Ishikawa (cell line): ENCODE measurements around the gene KRTAP4-3.
"Not testable (repeated sequence)": the region's sequence is repeated elsewhere in the genome, so short reads cannot be mapped to it uniquely, and the experiment has no call there.

Source experiments
- CEBPB ChIP-seq: IDR thresholded peaks from 2 replicates; pipeline ENCODE4 v1.6.1; 2012
- CREB1 ChIP-seq: IDR thresholded peaks from 2 replicates; pipeline ENCODE4 v1.6.1; 2012; ENCODE audit warnings: low read depth
- EGR1 ChIP-seq: IDR thresholded peaks from 2 replicates; pipeline ENCODE4 v1.6.1; 2012
- EP300 ChIP-seq: IDR thresholded peaks from 2 replicates; pipeline ENCODE4 v1.6.1; 2012; ENCODE audit warnings: borderline replicate concordance
- FOXM1 ChIP-seq: IDR thresholded peaks from 2 replicates; pipeline ENCODE4 v1.6.1; 2012; ENCODE audit warnings: low read depth, borderline replicate concordance
- NFIC ChIP-seq: IDR thresholded peaks from 2 replicates; pipeline ENCODE4 v1.6.1; 2012
- RAD21 ChIP-seq: IDR thresholded peaks from 2 replicates; pipeline ENCODE4 v1.6.1; 2012; ENCODE audit warnings: low read depth
- TAF1 ChIP-seq: IDR thresholded peaks from 2 replicates; pipeline ENCODE4 v1.6.1; 2012; ENCODE audit warnings: low read depth, mild to moderate bottlenecking
- TCF12 ChIP-seq: IDR thresholded peaks from 2 replicates; pipeline ENCODE4 v1.6.1; 2012; ENCODE audit warnings: low read depth
- TEAD4 ChIP-seq: IDR thresholded peaks from 2 replicates; pipeline ENCODE4 v1.6.1; 2012
- YY1 ChIP-seq: IDR thresholded peaks from 2 replicates; pipeline ENCODE4 v1.6.1; 2012; ENCODE audit warnings: low read depth
- ZBTB7A ChIP-seq: IDR thresholded peaks from 2 replicates; pipeline ENCODE4 v1.6.1; 2012; ENCODE audit warnings: low read depth
- TF ChIP-seq, protein P1 (sequence below): IDR thresholded peaks from 2 replicates; pipeline ENCODE4 v1.6.1; 2012; ENCODE audit warnings: low read depth, mild to moderate bottlenecking
- TF ChIP-seq, protein P2 (sequence below): IDR thresholded peaks from 2 replicates; pipeline ENCODE4 v1.6.1; 2012
- TF ChIP-seq, protein P3 (sequence below): IDR thresholded peaks from 2 replicates; pipeline ENCODE4 v1.6.1; 2012

Gene KRTAP4-3

DNA sequence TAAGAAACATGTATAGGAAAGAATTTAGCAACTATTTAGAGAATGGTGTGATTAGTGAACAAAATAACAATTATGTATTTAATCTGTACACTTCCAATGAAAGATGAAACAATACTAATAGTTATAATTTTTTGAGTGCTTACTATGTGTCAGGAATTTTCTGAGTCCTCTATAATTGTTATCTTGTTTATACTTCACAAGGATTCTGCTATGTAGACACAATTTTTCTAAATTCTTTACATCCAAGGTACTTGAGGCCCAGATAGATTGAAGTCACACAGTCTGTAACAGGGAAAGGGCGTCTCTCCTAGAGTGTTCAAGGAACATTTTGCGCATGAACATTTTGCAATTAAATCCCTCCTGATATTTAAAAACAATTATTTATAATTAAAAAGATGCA, 43.0 kb downstream of the KRTAP4-3 start:
- no peak for TF ChIP-seq EP300
- TF ChIP-seq, protein P1, sequence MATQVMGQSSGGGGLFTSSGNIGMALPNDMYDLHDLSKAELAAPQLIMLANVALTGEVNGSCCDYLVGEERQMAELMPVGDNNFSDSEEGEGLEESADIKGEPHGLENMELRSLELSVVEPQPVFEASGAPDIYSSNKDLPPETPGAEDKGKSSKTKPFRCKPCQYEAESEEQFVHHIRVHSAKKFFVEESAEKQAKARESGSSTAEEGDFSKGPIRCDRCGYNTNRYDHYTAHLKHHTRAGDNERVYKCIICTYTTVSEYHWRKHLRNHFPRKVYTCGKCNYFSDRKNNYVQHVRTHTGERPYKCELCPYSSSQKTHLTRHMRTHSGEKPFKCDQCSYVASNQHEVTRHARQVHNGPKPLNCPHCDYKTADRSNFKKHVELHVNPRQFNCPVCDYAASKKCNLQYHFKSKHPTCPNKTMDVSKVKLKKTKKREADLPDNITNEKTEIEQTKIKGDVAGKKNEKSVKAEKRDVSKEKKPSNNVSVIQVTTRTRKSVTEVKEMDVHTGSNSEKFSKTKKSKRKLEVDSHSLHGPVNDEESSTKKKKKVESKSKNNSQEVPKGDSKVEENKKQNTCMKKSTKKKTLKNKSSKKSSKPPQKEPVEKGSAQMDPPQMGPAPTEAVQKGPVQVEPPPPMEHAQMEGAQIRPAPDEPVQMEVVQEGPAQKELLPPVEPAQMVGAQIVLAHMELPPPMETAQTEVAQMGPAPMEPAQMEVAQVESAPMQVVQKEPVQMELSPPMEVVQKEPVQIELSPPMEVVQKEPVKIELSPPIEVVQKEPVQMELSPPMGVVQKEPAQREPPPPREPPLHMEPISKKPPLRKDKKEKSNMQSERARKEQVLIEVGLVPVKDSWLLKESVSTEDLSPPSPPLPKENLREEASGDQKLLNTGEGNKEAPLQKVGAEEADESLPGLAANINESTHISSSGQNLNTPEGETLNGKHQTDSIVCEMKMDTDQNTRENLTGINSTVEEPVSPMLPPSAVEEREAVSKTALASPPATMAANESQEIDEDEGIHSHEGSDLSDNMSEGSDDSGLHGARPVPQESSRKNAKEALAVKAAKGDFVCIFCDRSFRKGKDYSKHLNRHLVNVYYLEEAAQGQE, result no peak
- no peak for TF ChIP-seq YY1
- no peak for TF ChIP-seq ZBTB7A
- TF ChIP-seq RAD21, result no peak
- no peak for TF ChIP-seq TEAD4
- no peak for TF ChIP-seq TAF1
- TF ChIP-seq CEBPB, result no peak
- TF ChIP-seq FOXM1, result no peak
- TF ChIP-seq, protein P2, sequence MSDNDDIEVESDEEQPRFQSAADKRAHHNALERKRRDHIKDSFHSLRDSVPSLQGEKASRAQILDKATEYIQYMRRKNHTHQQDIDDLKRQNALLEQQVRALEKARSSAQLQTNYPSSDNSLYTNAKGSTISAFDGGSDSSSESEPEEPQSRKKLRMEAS, result no peak

DNA sequence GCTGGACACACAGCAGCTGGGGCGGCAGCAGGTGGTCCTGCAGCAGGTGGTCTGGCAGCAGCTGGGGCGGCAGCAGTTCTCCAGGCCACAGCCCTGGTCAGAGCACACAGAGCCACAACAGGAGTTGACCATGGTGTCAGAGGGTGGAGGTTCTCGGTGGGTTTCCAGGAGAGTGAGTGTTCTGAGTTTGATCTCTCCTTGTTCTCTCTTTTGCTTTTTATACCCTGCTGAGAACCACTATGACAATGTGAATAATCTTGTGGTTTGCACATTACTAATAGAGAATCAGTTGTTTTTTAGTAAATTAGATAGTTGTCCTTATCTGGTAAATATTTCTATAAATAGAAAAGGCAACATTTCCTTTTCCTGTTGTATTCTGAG, 44.0 kb downstream of the KRTAP4-3 start, which contains the start of gene KRTAP4-12:
Gene KRTAP4-12 (minus strand): TSS at position 192 of the 381 bp plus-strand sequence. CDS start 60 bp downstream, at position 132.
- TF ChIP-seq, protein P2, result not testable (repeated sequence)
- TF ChIP-seq TEAD4, CREB1: not testable (repeated sequence)

DNA sequence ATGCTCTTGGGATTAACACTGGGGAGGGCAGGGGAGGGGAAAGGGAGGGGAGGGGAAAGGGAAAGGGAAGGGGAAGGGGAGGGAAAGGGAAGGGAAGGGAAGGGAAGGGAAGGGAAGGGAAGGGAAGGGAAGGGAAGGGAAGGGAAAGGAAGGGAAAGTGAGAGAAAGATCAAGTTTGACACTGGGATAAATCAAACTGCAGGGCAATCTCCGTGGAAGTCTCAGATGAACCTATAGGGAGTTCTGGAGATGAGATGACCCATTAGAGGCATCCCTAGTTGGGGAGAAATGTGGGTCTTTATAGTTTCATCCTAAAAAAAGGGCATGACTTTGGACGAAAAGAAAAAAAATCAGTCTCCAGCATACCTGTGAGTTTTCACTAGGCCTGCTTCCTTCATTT, 46.3 kb downstream of the KRTAP4-3 start:
- TF ChIP-seq EP300, result no peak
- TF ChIP-seq YY1, result no peak
- no peak for TF ChIP-seq TCF12
- no peak for TF ChIP-seq FOXM1
- TF ChIP-seq EGR1, result no peak
- no peak for TF ChIP-seq TEAD4
- no peak for TF ChIP-seq TAF1
- TF ChIP-seq CEBPB, result no peak
- TF ChIP-seq NFIC, result no peak
- TF ChIP-seq CREB1, result no peak
- TF ChIP-seq, protein P1, result no peak
- TF ChIP-seq, protein P2, result no peak
- no peak for TF ChIP-seq ZBTB7A
- TF ChIP-seq, protein P3, sequence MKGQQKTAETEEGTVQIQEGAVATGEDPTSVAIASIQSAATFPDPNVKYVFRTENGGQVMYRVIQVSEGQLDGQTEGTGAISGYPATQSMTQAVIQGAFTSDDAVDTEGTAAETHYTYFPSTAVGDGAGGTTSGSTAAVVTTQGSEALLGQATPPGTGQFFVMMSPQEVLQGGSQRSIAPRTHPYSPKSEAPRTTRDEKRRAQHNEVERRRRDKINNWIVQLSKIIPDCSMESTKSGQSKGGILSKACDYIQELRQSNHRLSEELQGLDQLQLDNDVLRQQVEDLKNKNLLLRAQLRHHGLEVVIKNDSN, result no peak
- TF ChIP-seq RAD21, result no peak

DNA sequence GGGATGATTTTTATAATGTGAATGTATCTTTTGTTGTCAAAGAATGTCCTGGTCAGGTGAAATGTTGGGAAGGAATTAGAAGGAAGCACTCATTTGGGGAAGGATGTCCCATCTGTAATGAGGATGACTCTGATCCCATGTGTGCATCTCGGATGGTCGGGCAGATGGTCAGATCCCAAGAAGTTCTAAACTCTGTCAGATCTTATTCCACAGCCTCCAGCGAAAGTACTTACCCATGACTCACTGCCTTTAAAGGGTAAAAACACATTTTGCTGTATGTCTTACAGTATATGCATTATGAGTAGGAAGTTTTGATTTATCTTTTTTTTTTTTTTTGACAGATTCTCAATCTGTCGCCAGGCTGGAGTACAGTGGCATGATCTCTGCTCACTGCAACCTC, 49.3 kb downstream of the KRTAP4-3 start:
- TF ChIP-seq ZBTB7A, result no peak
- no peak for TF ChIP-seq CREB1
- no peak for TF ChIP-seq TEAD4

DNA sequence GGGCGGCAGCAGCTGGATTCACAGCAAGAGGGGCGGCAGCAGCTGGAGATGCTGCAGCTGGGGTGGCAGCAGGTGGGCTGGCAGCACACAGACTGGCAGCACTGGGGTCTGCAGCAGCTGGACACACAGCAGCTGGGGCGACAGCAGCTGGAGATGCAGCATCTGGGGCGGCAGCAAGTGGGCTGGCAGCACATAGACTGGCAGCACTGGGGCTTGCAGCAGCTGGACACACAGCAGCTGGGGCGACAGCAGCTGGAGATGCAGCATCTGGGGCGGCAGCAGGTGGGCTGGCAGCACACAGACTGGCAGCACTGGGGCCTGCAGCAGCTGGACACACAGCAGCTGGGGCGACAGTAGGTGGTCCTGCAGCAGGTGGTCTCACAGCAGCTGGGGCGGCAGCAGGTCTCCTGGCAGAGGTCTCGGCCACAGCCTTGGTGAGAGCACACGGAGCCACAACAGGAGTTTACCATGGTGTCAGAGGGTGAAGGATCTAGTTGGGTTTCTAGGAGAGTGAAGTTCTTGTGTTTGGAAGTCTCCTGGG, 50.1 kb downstream of the KRTAP4-3 start, which contains the start of gene KRTAP4-11:
Gene KRTAP4-11 (minus strand): TSS at position 528 of the 541 bp plus-strand sequence. CDS start 58 bp downstream, at position 470.
- TF ChIP-seq, protein P3, result not testable (repeated sequence)
- TF ChIP-seq EP300, RAD21: not testable (repeated sequence)
